Medulla oblongata (tissue), 1 donor: ENCODE data around the gene SPARC.
"Not testable (repeated sequence)": the region's sequence is repeated elsewhere in the genome, so short reads cannot be mapped to it uniquely, and the experiment has no call there.

ENCODE experiments used
- DNase-seq: peaks from one replicate; pipeline ENCODE4 v3.0.0-alpha.2; 2015; ENCODE audit errors: extremely low spot score

The SPARC gene

GRCh38 chr5:151700820-151701219 is 14.1 kb upstream of the SPARC start:
- DNase-seq = no peak

GRCh38 chr5:151700296-151700695 is 13.6 kb upstream of the SPARC start:
- no peak for DNase-seq

- peak; percentile 50 for DNase-seq
Measured at GRCh38 chr5:151699071-151699901, 12.6 kb upstream of the SPARC start.

GRCh38 chr5:151698081-151698480 is 11.4 kb upstream of the SPARC start:
- DNase-seq = not testable (repeated sequence)

GRCh38 chr5:151697452-151697851 is 10.7 kb upstream of the SPARC start:
- no peak for DNase-seq

GRCh38 chr5:151696470-151697061 is 9.9 kb upstream of the SPARC start:
- no peak for DNase-seq

- DNase-seq = no peak
Measured at GRCh38 chr5:151695464-151695863, 8.7 kb upstream of the SPARC start.

GRCh38 chr5:151694035-151694485 is 7.3 kb upstream of the SPARC start:
- DNase-seq = peak; percentile 92

GRCh38 chr5:151692312-151692711 is 5.6 kb upstream of the SPARC start:
- no peak for DNase-seq

GRCh38 chr5:151691706-151692105 is 5.0 kb upstream of the SPARC start:
- DNase-seq = no peak

- not testable (repeated sequence) for DNase-seq
Measured at GRCh38 chr5:151689591-151689990, 2.9 kb upstream of the SPARC start.

GRCh38 chr5:151688436-151688835 is 1.7 kb upstream of the SPARC start:
- no peak for DNase-seq

GRCh38 chr5:151685749-151686673 is 704 bp downstream of the SPARC start:
- DNase-seq = peak; percentile 53

GRCh38 chr5:151684690-151685361 is 1.9 kb downstream of the SPARC start:
- peak; percentile 70 for DNase-seq

GRCh38 chr5:151683986-151684588 is 2.6 kb downstream of the SPARC start:
- DNase-seq = no peak

GRCh38 chr5:151683444-151683843 is 3.3 kb downstream of the SPARC start:
- no peak for DNase-seq

- DNase-seq = peak; percentile 75
Measured at GRCh38 chr5:151682751-151683331, 3.9 kb downstream of the SPARC start.

GRCh38 chr5:151682240-151682639 is 4.5 kb downstream of the SPARC start:
- no peak for DNase-seq

- peak; percentile 63 for DNase-seq
Measured at GRCh38 chr5:151680944-151681427, 5.7 kb downstream of the SPARC start.

- not testable (repeated sequence) for DNase-seq
Measured at GRCh38 chr5:151680156-151680505, 6.6 kb downstream of the SPARC start.
